Endodermal cell (in vitro differentiated cells): ENCODE measurements around the gene TACO1. TPM values are rescaled to one million over a fixed set of nuclear protein-coding genes. Genes with fewer than 3 reads are reported as not detected.

Experiments used
- DNase-seq: peaks from one replicate; pipeline ENCODE4 v3.0.0-alpha.2; 2017
- H3K27ac ChIP-seq: 2 replicates; pipeline ENCODE4 v1.5.1; 2013; ENCODE audit warnings: mild to moderate bottlenecking, low read depth, low read length, moderate library complexity
- H3K27me3 ChIP-seq: 2 replicates; pipeline ENCODE4 v1.6.1; 2013; ENCODE audit warnings: mild to moderate bottlenecking, low read length, moderate library complexity; ENCODE audit not compliant: insufficient read depth, control insufficient read depth, poor library complexity, severe bottlenecking
- H3K36me3 ChIP-seq: 2 replicates; pipeline ENCODE4 v1.7.0; 2013; ENCODE audit warnings: mild to moderate bottlenecking, low read length, moderate library complexity; ENCODE audit not compliant: control insufficient read depth, insufficient read depth
- H3K4me1 ChIP-seq: one replicate; pipeline ENCODE4 v1.7.0; 2013; ENCODE audit warnings: low read length; ENCODE audit not compliant: control insufficient read depth, insufficient read depth
- H3K4me3 ChIP-seq: 2 replicates; pipeline ENCODE4 v1.5.1; 2013; ENCODE audit warnings: mild to moderate bottlenecking, low read length, moderate library complexity
- H3K9ac ChIP-seq: 2 replicates; pipeline ENCODE4 v1.6.1; 2013; ENCODE audit warnings: mild to moderate bottlenecking, low read length, moderate library complexity; ENCODE audit not compliant: poor library complexity, severe bottlenecking; ENCODE audit errors: extremely low read depth
- H3K9me3 ChIP-seq: 2 replicates; pipeline ENCODE4 v1.6.1; 2013; ENCODE audit warnings: mild to moderate bottlenecking, low read length, moderate library complexity; ENCODE audit not compliant: control insufficient read depth
- H3K27ac Mint-ChIP-seq: 2 replicates; pipeline ENCODE4 v1.8.0; 2020; ENCODE audit warnings: mixed read lengths
- H3K27me3 Mint-ChIP-seq: 2 replicates; pipeline ENCODE4 v1.8.0; 2021; ENCODE audit warnings: mild to moderate bottlenecking, mixed read lengths; ENCODE audit not compliant: insufficient read depth
- H3K36me3 Mint-ChIP-seq: 2 replicates; pipeline ENCODE4 v1.8.0; 2020; ENCODE audit warnings: low read depth, mixed read lengths
- H3K4me1 Mint-ChIP-seq: 2 replicates; pipeline ENCODE4 v1.8.0; 2020; ENCODE audit warnings: mixed read lengths
- H3K4me3 Mint-ChIP-seq: 2 replicates; pipeline ENCODE4 v1.8.0; 2020; ENCODE audit warnings: mild to moderate bottlenecking, moderate library complexity, mixed read lengths
- H3K9me3 Mint-ChIP-seq: 2 replicates; pipeline ENCODE4 v1.8.0; 2020; ENCODE audit warnings: mild to moderate bottlenecking, mixed read lengths
- WGBS, 2 experiments: methylation state at CpG; one replicate each; pipeline versions ENCODE4 v1.1.5 to v1.1.7; 2013; ENCODE audit warnings: missing lambda C conversion rate in 2 of 2, mixed read lengths in 1 of 2; ENCODE audit not compliant: insufficient coverage in 1 of 2, insufficient read length in 1 of 2; 5-methylcytosine and 5-hydroxymethylcytosine counted together
- total RNA-seq, 2 donors: library from RNA; stranded (reverse); fragmentation: NEBNext Ultra II Directional in 1 of 2; extraction: Animal tissue kit (Norgen Biotek cat#: 25700) in 1 of 2; gene quantifications; 2 replicates in 1 of 2; 3 replicates in 1 of 2; pipeline ENCODE4 v1.2.1, GENCODE V29; 2021
- TF ChIP-seq, protein P1 (sequence below): fragments of 200-600 bp; sonication (generic); conservative IDR thresholded peaks from 2 replicates; pipeline ENCODE4 v1.5.0; 2021; ENCODE audit warnings: antibody characterized with exemption, mild to moderate bottlenecking

Gene TACO1
- total RNA-seq, 2 donors from 2014 or later: 19.6 to 20.3 TPM

DNA sequence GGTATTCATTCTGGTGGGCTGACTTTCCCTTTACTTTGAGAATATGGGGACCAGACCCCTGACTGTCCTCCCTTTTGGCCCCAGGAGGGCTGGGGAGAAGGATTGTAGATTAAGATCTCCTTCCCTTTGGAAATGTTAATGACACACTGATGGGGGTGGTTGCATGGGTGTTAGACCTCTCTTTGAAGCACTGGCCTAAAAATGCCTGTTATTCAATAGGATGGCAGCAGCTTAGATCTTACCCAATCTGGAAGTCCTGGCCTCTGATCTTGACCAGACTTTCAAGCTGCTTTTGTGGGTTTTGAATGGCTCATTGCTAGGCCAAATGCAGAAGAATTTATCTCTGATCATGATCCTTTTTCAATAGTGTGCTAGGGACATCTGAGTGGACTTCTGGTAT is 47.2 kb downstream of the TACO1 start:
- Mint-ChIP-seq H3K4me3 (no peak overlapping the region), H3K27ac (no peak overlapping the region), H3K27me3 (no peaks in the 10 kb centered on the region), H3K9me3 (no peaks in the 10 kb centered on the region), H3K4me1 (peaks cover 14% of the 10 kb centered on the region), H3K36me3 (peaks cover 16% of the 10 kb centered on the region)
- Histone ChIP-seq H3K4me3 (no peak overlapping the region), H3K27me3 (no peaks in the 10 kb centered on the region), H3K9me3 (no peaks in the 10 kb centered on the region), H3K36me3 (peaks cover 20% of the 10 kb centered on the region), H3K4me1 (no peaks in the 10 kb centered on the region), H3K9ac (no peak overlapping the region), H3K27ac (no peak overlapping the region)
- TF ChIP-seq, protein P1, sequence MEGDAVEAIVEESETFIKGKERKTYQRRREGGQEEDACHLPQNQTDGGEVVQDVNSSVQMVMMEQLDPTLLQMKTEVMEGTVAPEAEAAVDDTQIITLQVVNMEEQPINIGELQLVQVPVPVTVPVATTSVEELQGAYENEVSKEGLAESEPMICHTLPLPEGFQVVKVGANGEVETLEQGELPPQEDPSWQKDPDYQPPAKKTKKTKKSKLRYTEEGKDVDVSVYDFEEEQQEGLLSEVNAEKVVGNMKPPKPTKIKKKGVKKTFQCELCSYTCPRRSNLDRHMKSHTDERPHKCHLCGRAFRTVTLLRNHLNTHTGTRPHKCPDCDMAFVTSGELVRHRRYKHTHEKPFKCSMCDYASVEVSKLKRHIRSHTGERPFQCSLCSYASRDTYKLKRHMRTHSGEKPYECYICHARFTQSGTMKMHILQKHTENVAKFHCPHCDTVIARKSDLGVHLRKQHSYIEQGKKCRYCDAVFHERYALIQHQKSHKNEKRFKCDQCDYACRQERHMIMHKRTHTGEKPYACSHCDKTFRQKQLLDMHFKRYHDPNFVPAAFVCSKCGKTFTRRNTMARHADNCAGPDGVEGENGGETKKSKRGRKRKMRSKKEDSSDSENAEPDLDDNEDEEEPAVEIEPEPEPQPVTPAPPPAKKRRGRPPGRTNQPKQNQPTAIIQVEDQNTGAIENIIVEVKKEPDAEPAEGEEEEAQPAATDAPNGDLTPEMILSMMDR: no peak
- peak; percentile 71 for DNase-seq

DNA sequence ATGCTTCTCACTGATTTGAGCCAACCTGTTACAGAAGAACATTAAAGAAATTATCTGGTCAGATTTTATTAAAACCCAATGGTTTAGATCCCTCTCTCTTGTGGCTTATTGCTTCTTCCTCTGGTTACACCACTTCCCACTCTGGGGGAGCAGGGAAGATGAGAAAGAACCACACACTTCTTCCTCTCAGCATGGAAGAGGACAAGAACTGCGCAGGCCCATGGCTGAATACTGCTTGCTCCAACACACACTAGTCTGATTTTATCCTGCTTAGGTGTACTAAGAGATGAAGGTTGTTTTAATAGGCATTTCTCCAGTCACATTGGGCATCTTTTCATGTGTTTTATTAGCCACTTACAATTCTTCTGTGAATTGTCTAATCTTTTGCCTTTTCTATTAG is 49.1 kb downstream of the TACO1 start:
- DNase-seq: no peak
- no peaks in the 10 kb centered on the region for H3K9me3 Mint-ChIP-seq
- WGBS, 2 experiments: no CpG with 5 or more reads among the region's 1 CpG
- H3K4me3 Mint-ChIP-seq: no peak overlapping the region
- peaks cover 14% of the 10 kb centered on the region for H3K4me1 Mint-ChIP-seq
- Histone ChIP-seq H3K36me3 (peaks cover 23% of the 10 kb centered on the region), H3K27ac (no peak overlapping the region), H3K9ac (no peak overlapping the region), H3K4me1 (no peaks in the 10 kb centered on the region), H3K27me3 (no peaks in the 10 kb centered on the region), H3K9me3 (no peaks in the 10 kb centered on the region), H3K4me3 (no peak overlapping the region)
- H3K27me3 Mint-ChIP-seq: no peaks in the 10 kb centered on the region
- peaks cover 26% of the 10 kb centered on the region for H3K36me3 Mint-ChIP-seq
- no peak overlapping the region for H3K27ac Mint-ChIP-seq
- TF ChIP-seq, protein P1: no peak

DNA sequence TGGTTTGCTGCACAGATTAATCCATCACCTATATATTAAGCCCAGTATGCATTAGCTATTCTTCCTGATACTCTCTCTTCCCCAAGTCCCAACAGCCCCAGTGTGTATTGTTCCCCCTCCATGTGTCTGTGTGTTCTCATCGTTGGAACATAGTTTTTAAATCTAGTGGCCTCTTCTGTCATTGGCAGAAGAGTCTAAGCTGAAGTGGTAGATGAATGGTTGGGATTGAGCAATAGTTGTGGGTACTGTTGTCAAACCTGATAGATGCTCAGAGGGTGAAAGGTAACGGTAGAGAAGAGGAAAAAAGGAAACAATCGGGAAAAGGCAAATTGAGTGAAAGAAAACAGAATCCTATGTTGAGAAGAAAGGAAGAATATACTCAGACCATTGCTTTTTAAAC is 51.4 kb downstream of the TACO1 start:
- DNase-seq: no peak

More for the DNA sequence above, 51.4 kb downstream of the TACO1 start:
- H3K4me3 Mint-ChIP-seq: no peak overlapping the region
- no peaks in the 10 kb centered on the region for H3K27me3 ChIP-seq
- H3K4me3 ChIP-seq: no peak overlapping the region
- H3K27ac ChIP-seq: no peak overlapping the region
- no peaks in the 10 kb centered on the region for H3K27me3 Mint-ChIP-seq
- no peak overlapping the region for H3K27ac Mint-ChIP-seq
- H3K9me3 Mint-ChIP-seq: no peaks in the 10 kb centered on the region
- H3K36me3 Mint-ChIP-seq: peaks cover 28% of the 10 kb centered on the region
- no peaks in the 10 kb centered on the region for H3K9me3 ChIP-seq
- TF ChIP-seq, protein P1: no peak
- peaks cover 12% of the 10 kb centered on the region for H3K4me1 Mint-ChIP-seq
- H3K4me1 ChIP-seq: no peaks in the 10 kb centered on the region
- 96 to 100% methylated on average over 2 to 3 of the region's 3 CpGs for WGBS, 2 experiments
- peaks cover 20% of the 10 kb centered on the region for H3K36me3 ChIP-seq
- H3K9ac ChIP-seq: no peak overlapping the region
